ENCODE measurements around the gene ACOT8.

The ACOT8 gene

DNA sequence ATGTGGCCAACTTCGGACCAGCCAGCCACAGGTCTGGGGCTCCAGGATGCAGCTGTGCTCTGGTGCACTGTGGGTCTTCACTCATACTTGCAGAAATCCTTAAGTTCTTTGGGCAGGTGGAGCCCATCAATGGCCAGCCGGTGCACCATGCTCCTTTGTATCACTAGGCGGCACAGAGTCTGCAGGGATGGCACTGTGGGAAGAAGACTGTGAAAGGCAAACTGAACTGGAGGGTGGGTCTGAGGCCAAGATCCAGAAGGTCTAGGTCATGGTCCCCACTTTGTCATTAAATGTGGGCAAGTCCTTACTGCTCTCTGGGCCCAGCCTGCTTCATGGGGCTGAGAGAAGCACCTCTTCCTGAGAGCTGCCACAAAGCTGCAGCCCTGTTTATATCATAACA, 31.5 kb upstream of the ACOT8 start:
- Histone ChIP-seq H3K27ac (replicated peaks) (no peak overlapping the region), H3K4me3 (replicated peaks; ENCODE audit: insufficient read depth, low read length) (no peak overlapping the region), H3K27me3 (ENCODE audit: insufficient read depth, poor library complexity, severe bottlenecking) (no peaks in the 10 kb centered on the region)
- DNase-seq (ENCODE audit: low read depth in 1 of 2, low spot score in 1 of 2): no peak
- TF ChIP-seq, protein P1, sequence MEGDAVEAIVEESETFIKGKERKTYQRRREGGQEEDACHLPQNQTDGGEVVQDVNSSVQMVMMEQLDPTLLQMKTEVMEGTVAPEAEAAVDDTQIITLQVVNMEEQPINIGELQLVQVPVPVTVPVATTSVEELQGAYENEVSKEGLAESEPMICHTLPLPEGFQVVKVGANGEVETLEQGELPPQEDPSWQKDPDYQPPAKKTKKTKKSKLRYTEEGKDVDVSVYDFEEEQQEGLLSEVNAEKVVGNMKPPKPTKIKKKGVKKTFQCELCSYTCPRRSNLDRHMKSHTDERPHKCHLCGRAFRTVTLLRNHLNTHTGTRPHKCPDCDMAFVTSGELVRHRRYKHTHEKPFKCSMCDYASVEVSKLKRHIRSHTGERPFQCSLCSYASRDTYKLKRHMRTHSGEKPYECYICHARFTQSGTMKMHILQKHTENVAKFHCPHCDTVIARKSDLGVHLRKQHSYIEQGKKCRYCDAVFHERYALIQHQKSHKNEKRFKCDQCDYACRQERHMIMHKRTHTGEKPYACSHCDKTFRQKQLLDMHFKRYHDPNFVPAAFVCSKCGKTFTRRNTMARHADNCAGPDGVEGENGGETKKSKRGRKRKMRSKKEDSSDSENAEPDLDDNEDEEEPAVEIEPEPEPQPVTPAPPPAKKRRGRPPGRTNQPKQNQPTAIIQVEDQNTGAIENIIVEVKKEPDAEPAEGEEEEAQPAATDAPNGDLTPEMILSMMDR (IDR thresholded peaks at IDR 0.05; ENCODE audit: insufficient read depth, low read length): no peak
- TF ChIP-seq SPI1 (IDR thresholded peaks at IDR 0.05; ENCODE audit: borderline replicate concordance, low read depth): no peak
- TF ChIP-seq GABPA (IDR thresholded peaks at IDR 0.05; ENCODE audit: low read depth): no peak
- TF ChIP-seq, protein P2, sequence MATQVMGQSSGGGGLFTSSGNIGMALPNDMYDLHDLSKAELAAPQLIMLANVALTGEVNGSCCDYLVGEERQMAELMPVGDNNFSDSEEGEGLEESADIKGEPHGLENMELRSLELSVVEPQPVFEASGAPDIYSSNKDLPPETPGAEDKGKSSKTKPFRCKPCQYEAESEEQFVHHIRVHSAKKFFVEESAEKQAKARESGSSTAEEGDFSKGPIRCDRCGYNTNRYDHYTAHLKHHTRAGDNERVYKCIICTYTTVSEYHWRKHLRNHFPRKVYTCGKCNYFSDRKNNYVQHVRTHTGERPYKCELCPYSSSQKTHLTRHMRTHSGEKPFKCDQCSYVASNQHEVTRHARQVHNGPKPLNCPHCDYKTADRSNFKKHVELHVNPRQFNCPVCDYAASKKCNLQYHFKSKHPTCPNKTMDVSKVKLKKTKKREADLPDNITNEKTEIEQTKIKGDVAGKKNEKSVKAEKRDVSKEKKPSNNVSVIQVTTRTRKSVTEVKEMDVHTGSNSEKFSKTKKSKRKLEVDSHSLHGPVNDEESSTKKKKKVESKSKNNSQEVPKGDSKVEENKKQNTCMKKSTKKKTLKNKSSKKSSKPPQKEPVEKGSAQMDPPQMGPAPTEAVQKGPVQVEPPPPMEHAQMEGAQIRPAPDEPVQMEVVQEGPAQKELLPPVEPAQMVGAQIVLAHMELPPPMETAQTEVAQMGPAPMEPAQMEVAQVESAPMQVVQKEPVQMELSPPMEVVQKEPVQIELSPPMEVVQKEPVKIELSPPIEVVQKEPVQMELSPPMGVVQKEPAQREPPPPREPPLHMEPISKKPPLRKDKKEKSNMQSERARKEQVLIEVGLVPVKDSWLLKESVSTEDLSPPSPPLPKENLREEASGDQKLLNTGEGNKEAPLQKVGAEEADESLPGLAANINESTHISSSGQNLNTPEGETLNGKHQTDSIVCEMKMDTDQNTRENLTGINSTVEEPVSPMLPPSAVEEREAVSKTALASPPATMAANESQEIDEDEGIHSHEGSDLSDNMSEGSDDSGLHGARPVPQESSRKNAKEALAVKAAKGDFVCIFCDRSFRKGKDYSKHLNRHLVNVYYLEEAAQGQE (IDR thresholded peaks at IDR 0.05; ENCODE audit: insufficient replicate concordance, low read depth): no peak
- no peak for TF ChIP-seq POLR2AphosphoS5 (IDR thresholded peaks at IDR 0.05; ENCODE audit: low read depth)

DNA sequence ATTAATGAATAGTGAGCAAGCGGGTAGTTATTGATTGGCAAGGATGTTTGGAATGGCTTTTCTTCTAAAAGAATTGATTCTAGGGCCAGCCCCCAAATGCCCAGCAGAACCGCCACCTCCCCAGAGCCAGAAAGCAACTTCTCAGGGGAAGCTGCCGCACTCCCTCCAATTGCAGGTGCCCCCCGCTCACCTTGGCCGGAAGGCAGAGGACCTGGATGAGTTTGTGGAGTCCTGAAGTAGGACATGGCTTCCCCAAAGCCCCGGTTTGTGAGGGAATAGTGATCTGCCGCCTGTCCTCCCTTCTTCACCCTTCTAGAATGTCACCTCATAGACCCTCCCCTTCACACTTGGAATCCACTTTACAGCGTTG, 30.1 kb upstream of the ACOT8 start, which contains the start of gene SPATA25:
TSS of gene SPATA25 (minus strand) at position 277 of the 370 bp plus-strand sequence. CDS start at position 245, 32 bp downstream.
- no peak for DNase-seq (ENCODE audit: low read depth in 1 of 2, low spot score in 1 of 2)

DNA sequence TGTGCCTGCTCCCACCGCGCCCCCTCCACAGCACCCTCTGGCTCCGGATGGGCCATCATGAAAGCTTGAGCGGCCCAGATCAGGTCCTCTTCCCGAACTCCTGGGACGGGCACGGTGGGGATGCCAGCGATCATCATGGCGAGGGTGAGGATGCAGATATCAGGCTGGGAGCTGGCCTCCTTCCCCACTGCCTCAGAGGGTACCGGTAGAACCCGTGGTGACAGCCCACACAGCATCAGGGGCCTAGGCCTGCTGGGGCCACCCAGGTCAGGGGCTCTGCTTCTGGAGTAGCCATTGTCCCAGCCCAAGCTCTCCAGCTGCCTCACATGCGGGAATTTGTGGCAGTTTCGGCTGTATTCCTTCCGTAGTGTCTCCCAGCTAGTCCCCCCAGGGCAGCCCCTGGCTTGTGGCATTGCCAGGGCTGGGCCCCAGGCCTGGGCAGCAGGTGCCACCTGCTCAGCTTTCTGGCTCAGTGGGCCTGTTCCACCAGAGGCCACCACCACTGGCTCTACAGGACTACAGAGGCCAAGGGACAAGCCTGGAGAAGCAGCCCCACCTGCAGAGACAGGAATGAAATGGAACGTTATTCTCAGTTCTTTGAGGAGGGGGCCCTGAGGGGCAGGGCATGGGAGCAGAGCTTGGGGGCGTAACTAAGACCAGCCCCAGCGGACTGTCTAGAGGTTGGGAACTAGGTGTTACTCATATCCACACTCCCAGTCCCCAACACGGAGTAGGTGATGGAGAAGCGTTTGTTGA, 29.6 kb upstream of the ACOT8 start:
- TF ChIP-seq, protein P1 (IDR thresholded peaks at IDR 0.05; ENCODE audit: insufficient read depth, low read length): no peak
- no peak for TF ChIP-seq POLR2AphosphoS5 (IDR thresholded peaks at IDR 0.05; ENCODE audit: low read depth)
- TF ChIP-seq, protein P2 (IDR thresholded peaks at IDR 0.05; ENCODE audit: insufficient replicate concordance, low read depth): no peak
- TF ChIP-seq SPI1 (IDR thresholded peaks at IDR 0.05; ENCODE audit: borderline replicate concordance, low read depth): no peak
- no peak for TF ChIP-seq GABPA (IDR thresholded peaks at IDR 0.05; ENCODE audit: low read depth)
- DNase-seq (ENCODE audit: low read depth in 1 of 2, low spot score in 1 of 2): no peak
- Histone ChIP-seq H3K27me3 (ENCODE audit: insufficient read depth, poor library complexity, severe bottlenecking) (no peaks in the 10 kb centered on the region), H3K27ac (replicated peaks) (no peak overlapping the region), H3K4me3 (replicated peaks; ENCODE audit: insufficient read depth, low read length) (no peak overlapping the region)

More for the DNA sequence above, 30.1 kb upstream of the ACOT8 start, which contains the start of gene SPATA25:
- Histone ChIP-seq H3K27me3 (ENCODE audit: insufficient read depth, poor library complexity, severe bottlenecking) (no peaks in the 10 kb centered on the region), H3K27ac (replicated peaks) (no peak within 1 kb of the TSS), H3K4me3 (replicated peaks; ENCODE audit: insufficient read depth, low read length) (no peak within 1 kb of the TSS)
- no peak for TF ChIP-seq GABPA (IDR thresholded peaks at IDR 0.05; ENCODE audit: low read depth)
- TF ChIP-seq POLR2AphosphoS5 (IDR thresholded peaks at IDR 0.05; ENCODE audit: low read depth): no peak
- TF ChIP-seq, protein P1 (IDR thresholded peaks at IDR 0.05; ENCODE audit: insufficient read depth, low read length): no peak
- no peak for TF ChIP-seq SPI1 (IDR thresholded peaks at IDR 0.05; ENCODE audit: borderline replicate concordance, low read depth)
- TF ChIP-seq, protein P2 (IDR thresholded peaks at IDR 0.05; ENCODE audit: insufficient replicate concordance, low read depth): no peak

All from HL-60 (cell line).